Epithelial cell of esophagus (primary cell): ENCODE measurements around the gene EID1.
A peak's percentile ranks its signal among the peaks of the same experiment; 100 is the strongest.
"Not testable (repeated sequence)": the region's sequence is repeated elsewhere in the genome, so short reads cannot be mapped to it uniquely, and the experiment has no call there.

Source experiments
- DNase-seq: peaks from one replicate; pipeline ENCODE4 v3.0.0; 2010; ENCODE audit warnings: low read depth
- H3K4me3 ChIP-seq: 2 replicates; pipeline ENCODE4 v1.5.1; 2011; ENCODE audit warnings: mild to moderate bottlenecking, low read length, control low read depth
- CTCF ChIP-seq: IDR thresholded peaks from 2 replicates; pipeline ENCODE4 v1.5.1; 2011; ENCODE audit warnings: low read depth, mild to moderate bottlenecking, low read length, control low read depth, inconsistent platforms; ENCODE audit not compliant: insufficient read depth; ENCODE audit errors: missing control alignments

The EID1 gene

DNA sequence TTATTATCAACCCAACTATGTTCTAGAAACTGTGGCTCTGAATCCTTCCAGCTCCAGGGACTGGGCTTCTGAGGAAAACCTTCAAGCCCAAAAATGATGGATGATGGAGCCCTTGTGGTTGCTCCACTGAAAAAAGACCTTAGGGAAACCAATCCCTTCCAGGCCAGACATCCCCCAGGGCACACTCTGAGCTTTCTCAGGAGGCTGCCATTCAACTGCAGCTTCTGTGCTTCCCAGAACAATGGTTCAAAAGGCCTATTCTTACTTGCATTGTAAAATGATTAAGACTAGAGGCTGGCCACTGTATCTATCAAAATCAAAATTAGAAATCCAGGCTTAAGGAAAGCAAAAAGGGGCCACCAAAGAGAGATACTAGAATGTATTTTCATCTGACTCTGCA is 27.3 kb downstream of the EID1 start:
- no peak for TF ChIP-seq CTCF
- DNase-seq: no peak

GRCh38 chr15:48905847-48906246 is 27.9 kb downstream of the EID1 start:
- H3K4me3 ChIP-seq: no peak overlapping the region
- TF ChIP-seq CTCF: no peak
- DNase-seq: no peak

More for the DNA sequence above, 27.3 kb downstream of the EID1 start:
- no peak overlapping the region for H3K4me3 ChIP-seq

GRCh38 chr15:48909313-48909712 is 31.4 kb downstream of the EID1 start:
- DNase-seq, H3K4me3 ChIP-seq: not testable (repeated sequence)

DNA sequence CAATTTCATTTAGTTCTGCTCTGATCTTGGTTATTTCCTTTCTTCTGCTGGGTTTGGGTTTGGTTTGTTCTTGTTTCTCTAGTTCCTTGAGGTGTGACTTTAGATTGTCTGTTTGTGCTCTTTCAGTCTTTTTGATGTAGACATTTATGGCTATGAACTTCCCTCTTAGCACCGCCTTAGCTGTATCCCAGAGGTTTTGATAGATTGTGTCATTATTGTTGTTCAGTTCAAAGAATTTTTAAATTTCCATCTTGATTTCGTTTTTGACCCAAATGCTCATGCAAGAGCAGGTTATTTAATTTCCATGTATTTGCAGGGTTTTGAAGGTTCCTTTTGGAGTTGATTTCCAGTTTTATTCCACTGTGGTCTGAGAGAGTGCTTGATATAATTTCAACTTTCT is 32.6 kb downstream of the EID1 start:
- H3K4me3 ChIP-seq, DNase-seq: not testable (repeated sequence)

- H3K4me3 ChIP-seq: no peak overlapping the region
- DNase-seq: peak; percentile 69
- TF ChIP-seq CTCF: no peak
These were observed 35.2 kb downstream of the EID1 start for GRCh38 chr15:48913141-48913540.

- DNase-seq: no peak
- H3K4me3 ChIP-seq: no peak overlapping the region
- TF ChIP-seq CTCF: no peak
These were observed 36.8 kb downstream of the EID1 start for GRCh38 chr15:48914717-48915116.

DNA sequence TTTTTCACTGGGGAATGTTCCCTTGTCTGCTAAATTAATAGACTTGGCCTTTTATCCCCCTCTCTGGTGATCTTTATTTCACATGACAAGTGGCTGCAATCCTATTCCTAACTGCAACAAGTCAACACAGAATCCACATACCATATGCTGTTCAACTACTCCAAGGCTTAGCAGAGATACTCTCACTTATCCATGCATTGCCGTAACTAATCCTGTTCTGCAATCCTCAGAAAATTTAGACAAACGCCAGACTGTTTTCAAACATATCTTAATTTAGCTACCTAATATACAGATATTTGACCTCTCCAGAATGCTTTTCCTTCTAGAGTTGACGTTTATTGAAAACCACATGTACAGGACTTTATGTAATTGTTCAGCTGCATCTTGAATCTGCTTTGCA is 37.9 kb downstream of the EID1 start:
- TF ChIP-seq CTCF: no peak
- no peak for DNase-seq
- H3K4me3 ChIP-seq: no peak overlapping the region

DNA sequence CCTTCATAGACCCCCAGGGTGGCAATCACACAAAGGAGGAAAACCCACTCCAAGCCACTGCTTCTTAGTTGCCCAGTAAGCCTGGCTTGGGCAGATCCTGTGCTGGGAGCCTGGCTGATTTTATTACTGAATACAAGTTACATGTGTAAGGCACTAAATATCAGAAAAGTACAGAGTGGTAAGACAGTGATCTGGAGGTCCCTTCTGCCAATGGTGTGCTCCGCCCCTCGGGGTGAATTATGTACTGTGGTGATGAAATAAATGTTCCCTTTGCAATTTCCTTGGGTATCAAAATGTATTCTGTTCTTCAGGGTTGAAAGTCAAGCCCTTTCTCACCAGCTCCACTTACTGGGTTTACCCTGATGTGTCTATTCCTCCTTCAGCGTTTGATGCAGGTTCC is 38.8 kb downstream of the EID1 start:
- no peak overlapping the region for H3K4me3 ChIP-seq
- no peak for DNase-seq
- TF ChIP-seq CTCF: no peak
